ENCODE measurements around the gene YPEL5.
"Not testable (repeated sequence)": the region's sequence is repeated elsewhere in the genome, so short reads cannot be mapped to it uniquely, and the experiment has no call there.

The YPEL5 gene

GRCh38 chr2:30146337-30147195 lies at the start of gene YPEL5:
YPEL5 (plus strand) TSS chr2:30147007; CDS start chr2:30156652, 9,645 bp downstream.
- DNase-seq (ENCODE audit: low spot score) = peak; percentile 97

- DNase-seq (ENCODE audit: low spot score) = no peak
Observed at GRCh38 chr2:30098266-30099005, 48.4 kb upstream of the YPEL5 start.

- not testable (repeated sequence) for DNase-seq (ENCODE audit: low spot score)
Observed at GRCh38 chr2:30099366-30099765, 47.4 kb upstream of the YPEL5 start.

- not testable (repeated sequence) for DNase-seq (ENCODE audit: low spot score)
Observed at GRCh38 chr2:30100691-30101090, 46.1 kb upstream of the YPEL5 start.

GRCh38 chr2:30104307-30104706 lies 42.5 kb upstream of the YPEL5 start:
- no peak for DNase-seq (ENCODE audit: low spot score)

- DNase-seq (ENCODE audit: low spot score) = no peak
Observed at GRCh38 chr2:30105556-30105955, 41.3 kb upstream of the YPEL5 start.

GRCh38 chr2:30106543-30106942 lies 40.3 kb upstream of the YPEL5 start:
- no peak for DNase-seq (ENCODE audit: low spot score)

GRCh38 chr2:30108192-30108591 lies 38.6 kb upstream of the YPEL5 start:
- no peak for DNase-seq (ENCODE audit: low spot score)

- no peak for DNase-seq (ENCODE audit: low spot score)
Observed at GRCh38 chr2:30108851-30109250, 38.0 kb upstream of the YPEL5 start.

- DNase-seq (ENCODE audit: low spot score) = no peak
Observed at GRCh38 chr2:30109856-30110255, 37.0 kb upstream of the YPEL5 start.

- DNase-seq (ENCODE audit: low spot score) = no peak
Observed at GRCh38 chr2:30110773-30111172, 36.0 kb upstream of the YPEL5 start.

GRCh38 chr2:30111186-30111585 lies 35.6 kb upstream of the YPEL5 start:
- not testable (repeated sequence) for DNase-seq (ENCODE audit: low spot score)

GRCh38 chr2:30112561-30112960 lies 34.2 kb upstream of the YPEL5 start:
- no peak for DNase-seq (ENCODE audit: low spot score)

- no peak for DNase-seq (ENCODE audit: low spot score)
Observed at GRCh38 chr2:30113617-30114293, 33.1 kb upstream of the YPEL5 start.

- DNase-seq (ENCODE audit: low spot score) = peak; percentile 33
Observed at GRCh38 chr2:30115141-30115980, 31.4 kb upstream of the YPEL5 start.

- DNase-seq (ENCODE audit: low spot score) = no peak
Observed at GRCh38 chr2:30115981-30116285, 30.9 kb upstream of the YPEL5 start.

- DNase-seq (ENCODE audit: low spot score) = no peak
Observed at GRCh38 chr2:30122362-30122761, 24.4 kb upstream of the YPEL5 start.

- no peak for DNase-seq (ENCODE audit: low spot score)
Observed at GRCh38 chr2:30127016-30127893, 19.6 kb upstream of the YPEL5 start.

GRCh38 chr2:30134582-30134981 lies 12.2 kb upstream of the YPEL5 start:
- DNase-seq (ENCODE audit: low spot score) = no peak

GRCh38 chr2:30135541-30135940 lies 11.3 kb upstream of the YPEL5 start:
- DNase-seq (ENCODE audit: low spot score) = no peak

Data from germinal center (tissue), 1 donor.